ENCODE measurements around the gene PTGER3.
A peak's percentile ranks its signal among the peaks of the same experiment; 100 is the strongest.

GRCh38 chr1:71049951-71050598 is 2.5 kb upstream of the PTGER3 start:
- TF ChIP-seq CTCF (IDR thresholded peaks at IDR 0.05) (peak; percentile 32 to 63 (median 62)), POLR2A (IDR thresholded peaks at IDR 0.05) (no peak)

Measured in testis (tissue), 2 donors.